ENCODE data around the gene SLC10A7. TPM values are rescaled to one million over a fixed set of nuclear protein-coding genes. Genes with fewer than 3 reads are reported as not detected.

SLC10A7 gene
- total RNA-seq, 1 donor from 2014 or later, result 22.9 TPM

GRCh38 chr4:146236216-146236615 is 285.5 kb downstream of the SLC10A7 start:
- H3K27me3 Mint-ChIP-seq, result no peaks in the 10 kb centered on the region
- intact Hi-C loops (cut with micrococcal nuclease), result no loop called here
- H3K36me3 Mint-ChIP-seq (ENCODE audit: low read depth), result no peaks in the 10 kb centered on the region
- peaks cover 1% of the 10 kb centered on the region for H3K4me1 Mint-ChIP-seq
- H3K9me3 Mint-ChIP-seq, result no peaks in the 10 kb centered on the region
- H3K27ac Mint-ChIP-seq, result no peak overlapping the region
- no peak overlapping the region for H3K4me3 Mint-ChIP-seq
- no peak for DNase-seq

GRCh38 chr4:146235654-146236177 is 286.0 kb downstream of the SLC10A7 start:
- Mint-ChIP-seq H3K4me3 (no peak overlapping the region), H3K9me3 (no peaks in the 10 kb centered on the region), H3K27me3 (no peaks in the 10 kb centered on the region), H3K27ac (no peak overlapping the region), H3K4me1 (no peaks in the 10 kb centered on the region), H3K36me3 (ENCODE audit: low read depth) (no peaks in the 10 kb centered on the region)
- intact Hi-C loops (cut with micrococcal nuclease), result no loop called here
- DNase-seq, result no peak

DNA sequence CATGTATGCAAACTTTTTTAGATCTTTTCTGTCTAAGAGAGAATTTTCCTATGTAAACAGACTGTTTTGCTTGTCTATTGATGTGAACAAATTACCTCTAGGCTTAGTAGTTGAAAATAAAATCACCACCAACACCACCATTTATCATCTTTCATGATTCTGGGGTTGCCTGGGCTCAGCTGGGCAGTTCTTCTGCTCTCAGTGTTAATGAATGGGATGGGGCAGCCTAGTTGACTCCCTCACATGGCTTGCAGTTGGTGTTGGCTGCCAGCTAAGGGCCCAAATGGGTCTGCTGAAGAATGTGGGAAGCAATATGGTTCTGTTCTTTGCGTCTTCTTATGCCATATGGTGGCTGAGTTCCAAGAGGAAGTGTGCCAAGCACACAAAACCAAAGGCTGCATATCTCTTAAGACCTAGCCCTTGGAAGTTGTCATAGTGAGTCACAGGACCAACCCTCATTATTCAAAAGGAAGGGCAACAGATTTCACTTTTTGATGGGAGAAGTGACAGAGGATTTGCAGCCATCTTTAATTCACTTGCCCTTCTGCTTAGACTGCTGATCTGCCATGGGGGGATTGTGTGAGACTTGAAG is 289.5 kb downstream of the SLC10A7 start:
- H3K27me3 Mint-ChIP-seq, result no peaks in the 10 kb centered on the region
- intact Hi-C loops (cut with micrococcal nuclease), result no loop called here
- no peak overlapping the region for H3K4me3 Mint-ChIP-seq
- no peak for DNase-seq
- H3K27ac Mint-ChIP-seq, result no peak overlapping the region
- H3K4me1 Mint-ChIP-seq, result no peaks in the 10 kb centered on the region
- no peaks in the 10 kb centered on the region for H3K9me3 Mint-ChIP-seq
- H3K36me3 Mint-ChIP-seq (ENCODE audit: low read depth), result no peaks in the 10 kb centered on the region

GRCh38 chr4:146229406-146229805 is 292.3 kb downstream of the SLC10A7 start:
- H3K9me3 Mint-ChIP-seq, result no peaks in the 10 kb centered on the region
- H3K27ac Mint-ChIP-seq, result no peak overlapping the region
- intact Hi-C loops (cut with micrococcal nuclease), result no loop called here
- no peak for DNase-seq
- no peak overlapping the region for H3K4me3 Mint-ChIP-seq
- H3K27me3 Mint-ChIP-seq, result no peaks in the 10 kb centered on the region
- H3K36me3 Mint-ChIP-seq (ENCODE audit: low read depth), result no peaks in the 10 kb centered on the region
- H3K4me1 Mint-ChIP-seq, result no peaks in the 10 kb centered on the region

- Mint-ChIP-seq H3K4me3 (no peak overlapping the region), H3K27me3 (no peaks in the 10 kb centered on the region), H3K9me3 (no peaks in the 10 kb centered on the region), H3K36me3 (ENCODE audit: low read depth) (no peaks in the 10 kb centered on the region), H3K27ac (no peak overlapping the region), H3K4me1 (no peaks in the 10 kb centered on the region)
- no peak for DNase-seq
- intact Hi-C loops (cut with micrococcal nuclease), result no loop called here
These were observed 297.3 kb downstream of the SLC10A7 start for GRCh38 chr4:146224326-146224966.

DNA sequence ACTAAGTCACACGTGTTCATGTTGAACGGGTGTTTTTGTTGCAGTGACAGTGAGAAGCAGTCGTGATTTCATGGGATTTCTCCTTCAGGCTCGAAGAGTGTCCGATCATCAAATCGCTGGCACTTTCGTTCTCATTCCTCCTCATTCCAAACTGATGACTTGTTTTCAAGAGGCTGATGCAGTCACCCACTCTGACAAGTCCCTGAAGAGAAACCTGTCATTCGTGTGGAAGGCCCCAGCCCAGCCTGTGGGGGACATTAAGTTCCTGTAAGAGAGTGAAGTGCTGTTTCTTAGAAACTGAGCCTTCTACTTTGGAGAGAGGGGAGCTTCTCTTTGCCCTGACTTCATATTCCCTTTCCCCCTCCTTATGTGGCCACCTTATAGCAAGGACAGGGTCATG is 299.4 kb downstream of the SLC10A7 start:
- no peak overlapping the region for H3K4me3 Mint-ChIP-seq
- H3K4me1 Mint-ChIP-seq, result no peaks in the 10 kb centered on the region
- intact Hi-C loops (cut with micrococcal nuclease), result no loop called here
- H3K36me3 Mint-ChIP-seq (ENCODE audit: low read depth), result no peaks in the 10 kb centered on the region
- DNase-seq, result no peak
- no peaks in the 10 kb centered on the region for H3K27me3 Mint-ChIP-seq
- no peaks in the 10 kb centered on the region for H3K9me3 Mint-ChIP-seq
- H3K27ac Mint-ChIP-seq, result no peak overlapping the region

- Mint-ChIP-seq H3K4me3 (no peak within 1 kb of the TSS), H3K36me3 (ENCODE audit: low read depth) (no peaks in the 10 kb centered on the region), H3K27ac (no peak within 1 kb of the TSS), H3K9me3 (no peaks in the 10 kb centered on the region), H3K4me1 (no peaks in the 10 kb centered on the region), H3K27me3 (peaks cover 2% of the 10 kb centered on the region)
- intact Hi-C loops (cut with micrococcal nuclease), result no loop called here
- DNase-seq, result no peak
These were observed 307.5 kb downstream of the SLC10A7 start, which contains the start of gene REELD1 for GRCh38 chr4:146214238-146214637. Gene REELD1, plus strand, starts transcription at chr4:146214538. Its CDS starts 2,415 bp downstream, at chr4:146216953.

DNA sequence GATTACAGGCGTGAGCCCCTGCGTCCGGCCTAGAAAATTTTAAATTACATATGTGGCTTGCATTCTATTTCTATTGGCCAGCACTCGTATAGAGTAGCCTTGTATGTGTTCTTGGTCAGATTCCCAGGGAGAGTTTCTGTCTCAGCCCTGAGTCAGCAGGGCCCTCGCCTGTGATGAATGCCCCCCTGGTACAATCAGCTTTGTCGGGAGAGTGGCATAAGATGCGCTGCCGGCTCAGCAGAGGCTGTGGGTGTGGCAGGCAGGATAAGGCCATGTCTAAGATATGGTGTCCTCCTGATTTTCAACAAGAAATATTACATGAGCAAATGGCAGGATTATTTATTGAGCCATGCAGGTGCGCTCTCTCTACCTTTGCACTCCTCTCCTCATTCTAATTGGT is 309.0 kb downstream of the SLC10A7 start:
- Mint-ChIP-seq H3K4me3 (no peak overlapping the region), H3K27me3 (peaks cover 2% of the 10 kb centered on the region), H3K36me3 (ENCODE audit: low read depth) (no peaks in the 10 kb centered on the region), H3K9me3 (no peaks in the 10 kb centered on the region), H3K27ac (no peak overlapping the region), H3K4me1 (no peaks in the 10 kb centered on the region)
- intact Hi-C loops (cut with micrococcal nuclease), result no loop called here
- DNase-seq, result no peak

- H3K27me3 Mint-ChIP-seq, result peaks cover 4% of the 10 kb centered on the region
- DNase-seq, result no peak
- H3K27ac Mint-ChIP-seq, result no peak overlapping the region
- H3K9me3 Mint-ChIP-seq, result no peaks in the 10 kb centered on the region
- no peaks in the 10 kb centered on the region for H3K36me3 Mint-ChIP-seq (ENCODE audit: low read depth)
- no peak overlapping the region for H3K4me3 Mint-ChIP-seq
- no peaks in the 10 kb centered on the region for H3K4me1 Mint-ChIP-seq
- intact Hi-C loops (cut with micrococcal nuclease), result no loop called here
These were observed 310.3 kb downstream of the SLC10A7 start for GRCh38 chr4:146211440-146211839.

DNA sequence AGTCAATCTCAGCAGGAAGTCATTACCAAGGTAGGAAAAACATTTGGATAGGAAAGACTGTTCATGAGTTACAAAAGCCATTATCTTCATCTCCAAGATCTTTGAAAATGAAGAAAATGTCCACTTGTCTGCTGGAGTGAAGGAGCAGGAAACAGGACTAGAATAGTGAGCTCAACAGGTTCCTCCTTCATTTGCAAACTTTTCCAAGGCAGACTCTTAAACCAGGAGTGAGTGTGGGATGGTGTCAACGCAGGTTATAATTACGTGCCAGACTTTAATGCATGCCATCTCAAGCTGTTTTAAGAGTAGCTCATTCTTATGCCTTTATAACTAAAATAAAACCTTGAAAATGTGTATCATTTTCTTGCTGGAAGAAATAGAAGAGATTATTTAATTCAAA is 310.9 kb downstream of the SLC10A7 start:
- H3K4me1 Mint-ChIP-seq, result no peaks in the 10 kb centered on the region

GRCh38 chr4:146207410-146207809 is 314.3 kb downstream of the SLC10A7 start:
- no peaks in the 10 kb centered on the region for H3K36me3 Mint-ChIP-seq (ENCODE audit: low read depth)
- intact Hi-C loops (cut with micrococcal nuclease), result no loop called here
- H3K27me3 Mint-ChIP-seq, result peaks cover 4% of the 10 kb centered on the region
- H3K27ac Mint-ChIP-seq, result no peak overlapping the region
- H3K4me3 Mint-ChIP-seq, result no peak overlapping the region
- H3K9me3 Mint-ChIP-seq, result no peaks in the 10 kb centered on the region
- no peaks in the 10 kb centered on the region for H3K4me1 Mint-ChIP-seq
- DNase-seq, result no peak

More for the DNA sequence above, 310.9 kb downstream of the SLC10A7 start:
- H3K4me3 Mint-ChIP-seq, result no peak overlapping the region
- no peaks in the 10 kb centered on the region for H3K9me3 Mint-ChIP-seq
- no peaks in the 10 kb centered on the region for H3K36me3 Mint-ChIP-seq (ENCODE audit: low read depth)
- H3K27me3 Mint-ChIP-seq, result peaks cover 4% of the 10 kb centered on the region
- intact Hi-C loops (cut with micrococcal nuclease), result no loop called here
- no peak for DNase-seq
- no peak overlapping the region for H3K27ac Mint-ChIP-seq

Other genes starting within 250 kb of the SLC10A7 start
- gene POU4F2, start 117.0 kb upstream of the SLC10A7 start, total RNA-seq, result not detected in 2 replicates